Neural progenitor cell (in vitro differentiated cells): ENCODE measurements around the gene COL24A1. TPM values are rescaled to one million over a fixed set of nuclear protein-coding genes. Genes with fewer than 3 reads are reported as not detected.

Experiments
- DNase-seq: peaks from one replicate; pipeline ENCODE4 v3.0.0-alpha.2; 2016; ENCODE audit warnings: low spot score
- H2AFZ ChIP-seq: fragments of 200-600 bp; sonication (generic); replicated peaks from 2 replicates; pipeline ENCODE4 v1.6.1; 2016; ENCODE audit warnings: antibody characterized with exemption
- H3F3A ChIP-seq: fragments of 200-600 bp; sonication (generic); 2 replicates; pipeline ENCODE4 v1.6.1; 2016; ENCODE audit warnings: antibody characterized with exemption, low read depth
- H3K27ac ChIP-seq: fragments of 200-600 bp; sonication (generic); 2 replicates; pipeline ENCODE4 v1.5.1; 2016; ENCODE audit warnings: mild to moderate bottlenecking
- H3K27me3 ChIP-seq: fragments of 200-600 bp; sonication (generic); 2 replicates; pipeline ENCODE4 v1.6.1; 2016; ENCODE audit warnings: mild to moderate bottlenecking, moderate library complexity
- H3K36me3 ChIP-seq: fragments of 200-600 bp; sonication (generic); 2 replicates; pipeline ENCODE4 v1.5.1; 2016
- H3K4me1 ChIP-seq: fragments of 200-600 bp; sonication (generic); 2 replicates; pipeline ENCODE4 v1.6.1; 2016; ENCODE audit warnings: mixed run types
- H3K4me2 ChIP-seq: fragments of 200-600 bp; sonication (generic); 2 replicates; pipeline ENCODE4 v1.6.1; 2016
- H3K4me3 ChIP-seq: fragments of 200-600 bp; sonication (generic); 2 replicates; pipeline ENCODE4 v1.5.1; 2016
- H3K79me2 ChIP-seq: fragments of 200-600 bp; sonication (generic); 2 replicates; pipeline ENCODE4 v1.6.1; 2016; ENCODE audit warnings: low read depth
- H3K9ac ChIP-seq: fragments of 200-600 bp; sonication (generic); 2 replicates; pipeline ENCODE4 v1.6.1; 2016
- H3K9me3 ChIP-seq: fragments of 200-600 bp; sonication (generic); 2 replicates; pipeline ENCODE4 v1.5.1; 2016; ENCODE audit warnings: low read depth
- H4K20me1 ChIP-seq: fragments of 200-600 bp; sonication (generic); 2 replicates; pipeline ENCODE4 v1.6.1; 2016; ENCODE audit warnings: low read depth
- H3K27ac Mint-ChIP-seq: 3 replicates; pipeline ENCODE4 v1.8.0; 2021; ENCODE audit warnings: mixed read lengths
- H3K27me3 Mint-ChIP-seq: 2 replicates; pipeline ENCODE4 v1.8.0; 2022; ENCODE audit warnings: low read depth, mild to moderate bottlenecking, inconsistent platforms, moderate library complexity, mixed read lengths; ENCODE audit not compliant: insufficient read depth
- H3K36me3 Mint-ChIP-seq: 3 replicates; pipeline ENCODE4 v1.8.0; 2021; ENCODE audit warnings: mixed read lengths
- H3K4me1 Mint-ChIP-seq: 3 replicates; pipeline ENCODE4 v1.8.0; 2021; ENCODE audit warnings: mixed read lengths
- H3K4me3 Mint-ChIP-seq: 3 replicates; pipeline ENCODE4 v1.8.0; 2021; ENCODE audit warnings: mild to moderate bottlenecking, moderate library complexity, mixed read lengths
- H3K9me3 Mint-ChIP-seq: 3 replicates; pipeline ENCODE4 v1.8.0; 2020; ENCODE audit warnings: mixed read lengths
- EZH2 ChIP-seq: fragments of 200-600 bp; sonication (generic); IDR thresholded peaks from 2 replicates; pipeline ENCODE4 v1.6.1; 2017; ENCODE audit warnings: antibody characterized with exemption, mild to moderate bottlenecking, moderate library complexity
- EZH2phosphoT487 ChIP-seq: fragments of 200-600 bp; sonication (generic); IDR thresholded peaks from 2 replicates; pipeline ENCODE4 v1.6.1; 2017; ENCODE audit warnings: antibody characterized with exemption
- total RNA-seq: library from RNA; depleted of rRNA; stranded (reverse); fragments of >200 nt; gene quantifications from 2 replicates; pipeline ENCODE4 v1.2.3, GENCODE V29; 2015; ENCODE audit warnings: low replicate concordance
- TF ChIP-seq, protein P1 (sequence below): fragments of 200-600 bp; sonication (generic); IDR thresholded peaks from 2 replicates; pipeline ENCODE4 v1.5.1; 2017; ENCODE audit warnings: antibody characterized with exemption, mild to moderate bottlenecking

Gene COL24A1
- total RNA-seq, 1 donor from 2014 or later: not detected

DNA sequence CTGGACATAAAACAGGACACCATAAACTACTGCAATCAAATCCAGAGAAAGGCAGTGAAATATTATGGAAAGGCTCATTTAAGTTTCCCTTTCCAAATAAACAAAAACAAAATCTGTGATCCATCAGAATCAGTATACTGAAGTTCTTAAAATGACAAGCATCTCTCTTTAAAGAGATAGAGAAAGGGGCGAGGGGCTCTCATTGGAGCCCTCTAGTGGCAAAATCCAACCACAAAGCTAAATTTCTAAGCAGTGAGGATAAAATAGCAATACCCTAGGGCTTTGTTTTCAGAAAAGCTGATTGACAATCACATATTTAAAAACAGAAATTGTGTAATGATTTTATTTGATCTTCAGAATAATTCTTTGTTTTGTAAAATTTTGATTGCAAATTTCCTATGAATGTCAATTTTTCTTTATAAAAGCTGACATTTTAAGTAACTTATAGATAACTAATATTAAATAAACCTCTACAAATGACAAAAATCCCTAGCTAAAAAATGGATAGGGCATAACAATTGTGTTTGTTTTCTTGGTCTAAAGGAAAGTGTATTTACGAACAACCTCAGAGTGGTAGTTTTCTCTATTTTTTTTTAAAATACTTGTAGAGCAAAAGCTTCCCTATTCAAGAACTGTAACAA lies 138.2 kb downstream of the COL24A1 start:
- H3F3A ChIP-seq: no peaks in the 10 kb centered on the region
- no peak overlapping the region for H3K27ac Mint-ChIP-seq
- no peak overlapping the region for H3K4me2 ChIP-seq
- no peaks in the 10 kb centered on the region for H3K4me1 Mint-ChIP-seq
- no peak overlapping the region for H3K4me3 ChIP-seq
- H3K79me2 ChIP-seq: no peaks in the 10 kb centered on the region
- H3K9me3 ChIP-seq: no peaks in the 10 kb centered on the region
- no peaks in the 10 kb centered on the region for H3K27me3 Mint-ChIP-seq
- DNase-seq: peak; percentile 48
- H3K27me3 ChIP-seq: no peaks in the 10 kb centered on the region
- no peaks in the 10 kb centered on the region for H3K4me1 ChIP-seq
- H3K4me3 Mint-ChIP-seq: no peak overlapping the region
- H3K27ac ChIP-seq: no peak overlapping the region
- no peaks in the 10 kb centered on the region for H3K36me3 Mint-ChIP-seq
- no peaks in the 10 kb centered on the region for H3K9me3 Mint-ChIP-seq
- TF ChIP-seq EZH2: no peak
- TF ChIP-seq, protein P1, sequence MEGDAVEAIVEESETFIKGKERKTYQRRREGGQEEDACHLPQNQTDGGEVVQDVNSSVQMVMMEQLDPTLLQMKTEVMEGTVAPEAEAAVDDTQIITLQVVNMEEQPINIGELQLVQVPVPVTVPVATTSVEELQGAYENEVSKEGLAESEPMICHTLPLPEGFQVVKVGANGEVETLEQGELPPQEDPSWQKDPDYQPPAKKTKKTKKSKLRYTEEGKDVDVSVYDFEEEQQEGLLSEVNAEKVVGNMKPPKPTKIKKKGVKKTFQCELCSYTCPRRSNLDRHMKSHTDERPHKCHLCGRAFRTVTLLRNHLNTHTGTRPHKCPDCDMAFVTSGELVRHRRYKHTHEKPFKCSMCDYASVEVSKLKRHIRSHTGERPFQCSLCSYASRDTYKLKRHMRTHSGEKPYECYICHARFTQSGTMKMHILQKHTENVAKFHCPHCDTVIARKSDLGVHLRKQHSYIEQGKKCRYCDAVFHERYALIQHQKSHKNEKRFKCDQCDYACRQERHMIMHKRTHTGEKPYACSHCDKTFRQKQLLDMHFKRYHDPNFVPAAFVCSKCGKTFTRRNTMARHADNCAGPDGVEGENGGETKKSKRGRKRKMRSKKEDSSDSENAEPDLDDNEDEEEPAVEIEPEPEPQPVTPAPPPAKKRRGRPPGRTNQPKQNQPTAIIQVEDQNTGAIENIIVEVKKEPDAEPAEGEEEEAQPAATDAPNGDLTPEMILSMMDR: peak; percentile 91
- TF ChIP-seq EZH2phosphoT487: no peak
- H2AFZ ChIP-seq: peak overlapping the region; percentile 32
- no peaks in the 10 kb centered on the region for H3K36me3 ChIP-seq
- H4K20me1 ChIP-seq: no peaks in the 10 kb centered on the region
- no peak overlapping the region for H3K9ac ChIP-seq

DNA sequence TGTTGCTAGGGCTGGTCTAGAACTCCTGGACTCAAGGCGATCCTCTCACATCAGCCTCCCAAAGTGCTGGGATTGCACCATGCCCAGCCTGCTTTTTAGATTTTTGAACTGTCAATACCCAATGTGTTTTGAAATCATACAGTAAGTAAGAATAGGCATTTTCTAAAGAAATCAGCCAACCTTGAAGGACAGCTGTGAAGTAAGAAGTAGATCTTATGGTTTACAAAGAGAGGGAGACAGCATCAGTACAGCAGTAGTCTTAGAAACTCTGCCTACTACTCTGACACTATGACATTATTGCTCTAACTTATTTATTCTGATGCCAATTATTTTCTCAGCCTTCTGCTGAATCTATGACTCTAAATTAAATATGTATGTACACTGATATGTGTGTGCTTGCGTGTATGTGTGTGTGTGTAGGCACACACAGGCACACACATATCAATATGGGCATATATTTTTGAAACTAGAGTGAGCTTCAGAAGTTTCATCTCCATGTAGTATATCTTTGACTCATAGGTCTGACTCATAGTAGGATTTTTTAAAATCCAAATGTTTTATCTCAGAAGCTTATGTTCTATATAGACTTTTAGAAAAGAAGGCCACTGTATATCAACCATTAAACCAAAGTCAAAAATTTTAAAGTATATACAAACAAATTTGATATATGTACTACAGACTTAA lies 140.4 kb downstream of the COL24A1 start:
- Histone ChIP-seq H3K4me2 (no peak overlapping the region), H3K9me3 (no peaks in the 10 kb centered on the region), H3K4me3 (no peak overlapping the region), H3F3A (no peaks in the 10 kb centered on the region), H3K79me2 (no peaks in the 10 kb centered on the region), H3K4me1 (no peaks in the 10 kb centered on the region), H4K20me1 (no peaks in the 10 kb centered on the region), H3K36me3 (no peaks in the 10 kb centered on the region), H3K27me3 (no peaks in the 10 kb centered on the region), H3K9ac (no peak overlapping the region), H3K27ac (no peak overlapping the region), H2AFZ (no peak overlapping the region)
- Mint-ChIP-seq H3K36me3 (no peaks in the 10 kb centered on the region), H3K4me3 (no peak overlapping the region), H3K27me3 (no peaks in the 10 kb centered on the region), H3K4me1 (no peaks in the 10 kb centered on the region), H3K9me3 (no peaks in the 10 kb centered on the region), H3K27ac (no peak overlapping the region)
- no peak for DNase-seq
- TF ChIP-seq EZH2phosphoT487 (no peak), EZH2 (no peak)
- TF ChIP-seq, protein P1: no peak

DNA sequence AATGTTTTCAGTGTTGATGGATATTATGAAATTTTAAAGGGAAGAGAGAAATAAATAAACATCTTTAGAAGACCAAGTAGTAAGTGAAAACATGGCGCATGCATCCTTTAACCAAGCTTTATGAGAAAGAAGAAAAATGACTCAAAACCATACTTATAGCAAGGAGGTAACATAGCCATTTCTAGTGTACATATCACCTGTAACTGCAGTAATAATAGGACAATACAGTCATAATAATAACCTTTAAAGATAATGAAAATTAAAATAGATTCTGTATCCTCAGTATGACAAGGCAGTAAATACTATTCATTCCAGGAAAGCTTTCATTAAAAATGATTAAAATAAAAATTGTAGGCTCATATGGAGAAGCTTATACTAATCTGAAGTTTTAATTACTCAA lies 141.2 kb downstream of the COL24A1 start:
- TF ChIP-seq, protein P1: no peak
- no peak for TF ChIP-seq EZH2phosphoT487
- TF ChIP-seq EZH2: no peak
- DNase-seq: no peak
- Histone ChIP-seq H3K27me3 (no peaks in the 10 kb centered on the region), H3K79me2 (no peaks in the 10 kb centered on the region), H3K27ac (no peak overlapping the region), H2AFZ (no peak overlapping the region), H3K9me3 (no peaks in the 10 kb centered on the region), H3K9ac (no peak overlapping the region), H3K4me3 (no peak overlapping the region), H3F3A (no peaks in the 10 kb centered on the region), H4K20me1 (no peaks in the 10 kb centered on the region), H3K4me2 (no peak overlapping the region), H3K36me3 (no peaks in the 10 kb centered on the region), H3K4me1 (no peaks in the 10 kb centered on the region)
- Mint-ChIP-seq H3K9me3 (no peaks in the 10 kb centered on the region), H3K36me3 (no peaks in the 10 kb centered on the region), H3K4me3 (no peak overlapping the region), H3K4me1 (no peaks in the 10 kb centered on the region), H3K27ac (no peak overlapping the region), H3K27me3 (no peaks in the 10 kb centered on the region)
